Activated CD4-positive, alpha-beta T cell treated with anti-CD3 and anti-CD28 coated beads for 1 hour (primary cell): ENCODE data around the gene PCDHB11.
"Not testable (repeated sequence)": the region's sequence is repeated elsewhere in the genome, so short reads cannot be mapped to it uniquely, and the experiment has no call there.

Source experiments
- DNase-seq: peaks from one replicate; pipeline ENCODE4 v3.0.0-alpha.2; 2020

PCDHB11 gene

GRCh38 chr5:141246971-141247370 lies 47.5 kb downstream of the PCDHB11 start:
- not testable (repeated sequence) for DNase-seq

- DNase-seq: not testable (repeated sequence)
These were observed 48.0 kb downstream of the PCDHB11 start for GRCh38 chr5:141247434-141247833.

GRCh38 chr5:141250576-141250975 lies 51.1 kb downstream of the PCDHB11 start:
- no peak for DNase-seq
